Measurements from ENCODE around the gene PMPCA. TPM values are rescaled to one million over a fixed set of nuclear protein-coding genes. Genes with fewer than 3 reads are reported as not detected.
A peak's percentile ranks its signal among the peaks of the same experiment; 100 is the strongest.

PMPCA gene
- total RNA-seq, 1 donor from 2014 or later, result 94.4 TPM

DNA sequence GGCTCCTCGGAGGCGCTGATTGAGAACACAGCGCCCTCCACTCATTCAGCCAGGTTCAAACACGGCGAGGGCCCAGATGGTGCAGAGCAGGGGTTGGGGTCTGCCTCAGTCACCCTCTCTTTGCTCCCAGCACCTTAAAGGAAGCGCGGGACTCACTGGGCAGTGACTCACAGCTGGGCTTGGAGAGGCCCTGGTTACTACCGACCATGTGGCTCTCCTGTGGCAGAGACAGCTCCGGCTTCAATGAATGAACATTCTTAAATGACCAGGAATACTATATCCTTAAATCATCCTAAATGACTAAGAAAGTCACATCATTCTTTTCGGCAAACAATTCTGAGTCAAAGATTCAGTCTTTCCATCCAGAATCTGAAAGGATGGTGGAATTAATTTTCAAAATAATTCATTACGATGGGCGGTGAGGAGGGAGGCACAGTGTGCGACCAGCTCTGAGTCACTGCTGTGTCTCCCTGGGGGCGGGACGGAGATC lies 30.8 kb downstream of the PMPCA start:
- FAIRE-seq, result no peak
- H3K4me1 ChIP-seq (ENCODE audit: insufficient read depth, low read length), result peaks cover 38% of the 10 kb centered on the region
- peaks cover 5% of the 10 kb centered on the region for H3K36me3 Mint-ChIP-seq (ENCODE audit: low read depth, unreplicated experiment)
- peak; percentile 75 for DNase-seq (ENCODE audit: low read depth)
- H3K4me2 ChIP-seq (ENCODE audit: low read length), result peak overlapping the region; percentile 78
- no peak overlapping the region for H3K27ac Mint-ChIP-seq (ENCODE audit: unreplicated experiment)
- no peaks in the 10 kb centered on the region for H3K9me3 Mint-ChIP-seq (ENCODE audit: unreplicated experiment)
- H3K36me3 ChIP-seq (ENCODE audit: insufficient read depth, low read length), result peaks cover 32% of the 10 kb centered on the region
- peak overlapping the region; percentile 69 for H3K27ac ChIP-seq (ENCODE audit: low read depth, low read length)
- no peaks in the 10 kb centered on the region for H3K9me3 ChIP-seq (ENCODE audit: insufficient read depth, low read depth, low read length)
- H2AFZ ChIP-seq (ENCODE audit: low read depth, low read length), result no peak overlapping the region
- peaks cover 40% of the 10 kb centered on the region for H3K79me2 ChIP-seq (ENCODE audit: insufficient read depth, low read length)
- peak overlapping the region; percentile 76 for H3K4me3 Mint-ChIP-seq (ENCODE audit: unreplicated experiment)
- peaks cover 78% of the 10 kb centered on the region for H4K20me1 ChIP-seq (ENCODE audit: insufficient read depth, low read length)
- H3K9ac ChIP-seq (ENCODE audit: low read length), result peak overlapping the region; percentile 53
- TF ChIP-seq EZH2 (IDR thresholded peaks at IDR 0.05; ENCODE audit: insufficient read depth, low read length), result no peak
- no peak for TF ChIP-seq CTCF (IDR thresholded peaks at IDR 0.05; ENCODE audit: insufficient read depth, low read depth, low read length)
- no peaks in the 10 kb centered on the region for H3K27me3 ChIP-seq (ENCODE audit: insufficient read depth, low read length)
- H3K4me3 ChIP-seq (ENCODE audit: insufficient read depth, low read depth, low read length), result no peak overlapping the region
- no peaks in the 10 kb centered on the region for H3K27me3 Mint-ChIP-seq (ENCODE audit: low read depth, unreplicated experiment)
- peaks cover 24% of the 10 kb centered on the region for H3K4me1 Mint-ChIP-seq (ENCODE audit: low read depth, unreplicated experiment)

- H3K27me3 ChIP-seq (ENCODE audit: insufficient read depth, low read length), result no peaks in the 10 kb centered on the region
- peaks cover 37% of the 10 kb centered on the region for H3K36me3 ChIP-seq (ENCODE audit: insufficient read depth, low read length)
- no peak overlapping the region for H2AFZ ChIP-seq (ENCODE audit: low read depth, low read length)
- peak overlapping the region; percentile 53 for H3K9ac ChIP-seq (ENCODE audit: low read length)
- DNase-seq (ENCODE audit: low read depth) (no peak), FAIRE-seq (no peak)
- no peak overlapping the region for H3K4me3 ChIP-seq (ENCODE audit: insufficient read depth, low read depth, low read length)
- peaks cover 38% of the 10 kb centered on the region for H3K4me1 ChIP-seq (ENCODE audit: insufficient read depth, low read length)
- Mint-ChIP-seq H3K4me1 (ENCODE audit: low read depth, unreplicated experiment) (peaks cover 20% of the 10 kb centered on the region), H3K36me3 (ENCODE audit: low read depth, unreplicated experiment) (peaks cover 8% of the 10 kb centered on the region), H3K4me3 (ENCODE audit: unreplicated experiment) (peak overlapping the region; percentile 35), H3K27ac (ENCODE audit: unreplicated experiment) (no peak overlapping the region), H3K27me3 (ENCODE audit: low read depth, unreplicated experiment) (no peaks in the 10 kb centered on the region), H3K9me3 (ENCODE audit: unreplicated experiment) (no peaks in the 10 kb centered on the region)
- H3K79me2 ChIP-seq (ENCODE audit: insufficient read depth, low read length), result peaks cover 38% of the 10 kb centered on the region
- H3K27ac ChIP-seq (ENCODE audit: low read depth, low read length), result peak overlapping the region; percentile 69
- peaks cover 77% of the 10 kb centered on the region for H4K20me1 ChIP-seq (ENCODE audit: insufficient read depth, low read length)
- no peak for TF ChIP-seq CTCF (IDR thresholded peaks at IDR 0.05; ENCODE audit: insufficient read depth, low read depth, low read length)
- TF ChIP-seq EZH2 (IDR thresholded peaks at IDR 0.05; ENCODE audit: insufficient read depth, low read length), result no peak
- no peaks in the 10 kb centered on the region for H3K9me3 ChIP-seq (ENCODE audit: insufficient read depth, low read depth, low read length)
- peak overlapping the region; percentile 78 for H3K4me2 ChIP-seq (ENCODE audit: low read length)
These were observed 31.3 kb downstream of the PMPCA start for GRCh38 chr9:136441681-136442245.

- H3K79me2 ChIP-seq (ENCODE audit: insufficient read depth, low read length), result peaks cover 34% of the 10 kb centered on the region
- no peak for TF ChIP-seq CTCF (IDR thresholded peaks at IDR 0.05; ENCODE audit: insufficient read depth, low read depth, low read length)
- TF ChIP-seq EZH2 (IDR thresholded peaks at IDR 0.05; ENCODE audit: insufficient read depth, low read length), result no peak
- H3K27ac ChIP-seq (ENCODE audit: low read depth, low read length), result peak overlapping the region; percentile 69
- H3K9ac ChIP-seq (ENCODE audit: low read length), result peak overlapping the region; percentile 53
- peak overlapping the region; percentile 78 for H3K4me2 ChIP-seq (ENCODE audit: low read length)
- peaks cover 75% of the 10 kb centered on the region for H4K20me1 ChIP-seq (ENCODE audit: insufficient read depth, low read length)
- Mint-ChIP-seq H3K4me1 (ENCODE audit: low read depth, unreplicated experiment) (peaks cover 15% of the 10 kb centered on the region), H3K36me3 (ENCODE audit: low read depth, unreplicated experiment) (peaks cover 12% of the 10 kb centered on the region), H3K9me3 (ENCODE audit: unreplicated experiment) (no peaks in the 10 kb centered on the region), H3K27ac (ENCODE audit: unreplicated experiment) (no peak overlapping the region), H3K27me3 (ENCODE audit: low read depth, unreplicated experiment) (no peaks in the 10 kb centered on the region), H3K4me3 (ENCODE audit: unreplicated experiment) (no peak overlapping the region)
- H3K36me3 ChIP-seq (ENCODE audit: insufficient read depth, low read length), result peaks cover 39% of the 10 kb centered on the region
- DNase-seq (ENCODE audit: low read depth) (no peak), FAIRE-seq (no peak)
- H2AFZ ChIP-seq (ENCODE audit: low read depth, low read length), result no peak overlapping the region
- no peaks in the 10 kb centered on the region for H3K27me3 ChIP-seq (ENCODE audit: insufficient read depth, low read length)
- H3K9me3 ChIP-seq (ENCODE audit: insufficient read depth, low read depth, low read length), result no peaks in the 10 kb centered on the region
- no peak overlapping the region for H3K4me3 ChIP-seq (ENCODE audit: insufficient read depth, low read depth, low read length)
- H3K4me1 ChIP-seq (ENCODE audit: insufficient read depth, low read length), result peaks cover 36% of the 10 kb centered on the region
These were observed 31.8 kb downstream of the PMPCA start for GRCh38 chr9:136442265-136442664.

Data from astrocyte (in vitro differentiated cells and primary cell).